Vagina (tissue), 2 donors: ENCODE results near the gene RFFL.

ENCODE experiments used
- POLR2A ChIP-seq, 2 donors: fragments of 450-650 bp; IDR thresholded peaks; one replicate each; pipeline ENCODE4 v1.6.1; 2017; ENCODE audit warnings: antibody characterized with exemption in 2 of 2, mild to moderate bottlenecking in 2 of 2, moderate library complexity in 2 of 2
- POLR2AphosphoS5 ChIP-seq, 2 donors: sonication (generic); formaldehyde crosslinking; IDR thresholded peaks; one replicate each; pipeline ENCODE4 v1.9.0; 2017; ENCODE audit warnings: antibody characterized with exemption in 2 of 2, mild to moderate bottlenecking in 2 of 2, low read depth in 1 of 2; ENCODE audit not compliant: insufficient read depth in 1 of 2
- TF ChIP-seq, protein P1 (sequence below), 3 experiments: fragments of 450-650 bp in 2 of 3; fragments of 200-600 bp in 1 of 3; sonication (generic) in 1 of 3; IDR thresholded peaks; one replicate each; pipeline ENCODE4 v1.5.1; 2017 to 2019; ENCODE audit warnings: antibody characterized with exemption in 3 of 3, mild to moderate bottlenecking in 2 of 3, moderate library complexity in 2 of 3

DNA sequence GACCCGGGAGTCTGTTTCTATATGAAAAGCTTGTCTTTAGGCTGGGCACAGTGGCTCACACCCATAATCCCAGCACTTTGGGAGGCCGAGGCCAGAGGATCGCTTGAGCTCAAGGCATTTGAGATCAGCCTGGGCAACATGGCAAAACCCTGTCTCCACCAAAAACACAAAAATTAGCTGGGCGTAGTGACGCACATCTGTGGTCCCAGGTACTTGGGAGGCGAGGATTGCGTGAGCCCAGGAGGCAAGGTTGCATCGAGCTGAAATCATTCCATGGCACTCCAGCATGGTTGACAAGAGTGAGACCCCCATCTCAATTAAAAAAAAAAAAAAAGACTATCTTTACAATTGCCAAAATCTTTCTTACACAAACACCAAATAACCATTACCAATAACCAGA lies 22.7 kb upstream of the RFFL start:
- TF ChIP-seq, protein P1, sequence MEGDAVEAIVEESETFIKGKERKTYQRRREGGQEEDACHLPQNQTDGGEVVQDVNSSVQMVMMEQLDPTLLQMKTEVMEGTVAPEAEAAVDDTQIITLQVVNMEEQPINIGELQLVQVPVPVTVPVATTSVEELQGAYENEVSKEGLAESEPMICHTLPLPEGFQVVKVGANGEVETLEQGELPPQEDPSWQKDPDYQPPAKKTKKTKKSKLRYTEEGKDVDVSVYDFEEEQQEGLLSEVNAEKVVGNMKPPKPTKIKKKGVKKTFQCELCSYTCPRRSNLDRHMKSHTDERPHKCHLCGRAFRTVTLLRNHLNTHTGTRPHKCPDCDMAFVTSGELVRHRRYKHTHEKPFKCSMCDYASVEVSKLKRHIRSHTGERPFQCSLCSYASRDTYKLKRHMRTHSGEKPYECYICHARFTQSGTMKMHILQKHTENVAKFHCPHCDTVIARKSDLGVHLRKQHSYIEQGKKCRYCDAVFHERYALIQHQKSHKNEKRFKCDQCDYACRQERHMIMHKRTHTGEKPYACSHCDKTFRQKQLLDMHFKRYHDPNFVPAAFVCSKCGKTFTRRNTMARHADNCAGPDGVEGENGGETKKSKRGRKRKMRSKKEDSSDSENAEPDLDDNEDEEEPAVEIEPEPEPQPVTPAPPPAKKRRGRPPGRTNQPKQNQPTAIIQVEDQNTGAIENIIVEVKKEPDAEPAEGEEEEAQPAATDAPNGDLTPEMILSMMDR (IDR thresholded peaks at IDR 0.05), result no peak
- TF ChIP-seq POLR2A (IDR thresholded peaks at IDR 0.05), result no peak
- no peak for TF ChIP-seq POLR2AphosphoS5 (IDR thresholded peaks at IDR 0.05; ENCODE audit: insufficient read depth in 1 of 2, low read depth in 1 of 2)
